AG04449 (cell line): Measurements from ENCODE around the gene ZFYVE27.

Source experiments
- CTCF ChIA-PET: fragments of 350-600 bp; formaldehyde crosslinking; extraction: SDS; loops from one replicate; lab custom pipeline; 2021; ENCODE audit warnings: antibody characterized with exemption; lab: Yijun Ruan, JAX
- POLR2A ChIA-PET: fragments of 400-600, 350-600 bp; formaldehyde crosslinking; extraction: SDS; loops from one replicate; lab custom pipeline; 2020; ENCODE audit warnings: antibody characterized with exemption, inconsistent platforms; lab: Yijun Ruan, JAX
- DNase-seq: peaks from one replicate; pipeline ENCODE4 v3.0.0-alpha.2; 2010; ENCODE audit warnings: low read depth, low spot score
- H3K4me3 ChIP-seq: 2 replicates; pipeline ENCODE4 v1.5.1; 2011; ENCODE audit warnings: low read depth, mild to moderate bottlenecking, control low read depth, low read length
- TF ChIP-seq, protein P1 (sequence below): IDR thresholded peaks from one replicate; pipeline ENCODE4 v1.5.1; 2011; ENCODE audit warnings: mild to moderate bottlenecking, moderate library complexity, low read length, control low read depth, inconsistent platforms; ENCODE audit not compliant: insufficient read depth; ENCODE audit errors: missing control alignments

The ZFYVE27 gene

DNA sequence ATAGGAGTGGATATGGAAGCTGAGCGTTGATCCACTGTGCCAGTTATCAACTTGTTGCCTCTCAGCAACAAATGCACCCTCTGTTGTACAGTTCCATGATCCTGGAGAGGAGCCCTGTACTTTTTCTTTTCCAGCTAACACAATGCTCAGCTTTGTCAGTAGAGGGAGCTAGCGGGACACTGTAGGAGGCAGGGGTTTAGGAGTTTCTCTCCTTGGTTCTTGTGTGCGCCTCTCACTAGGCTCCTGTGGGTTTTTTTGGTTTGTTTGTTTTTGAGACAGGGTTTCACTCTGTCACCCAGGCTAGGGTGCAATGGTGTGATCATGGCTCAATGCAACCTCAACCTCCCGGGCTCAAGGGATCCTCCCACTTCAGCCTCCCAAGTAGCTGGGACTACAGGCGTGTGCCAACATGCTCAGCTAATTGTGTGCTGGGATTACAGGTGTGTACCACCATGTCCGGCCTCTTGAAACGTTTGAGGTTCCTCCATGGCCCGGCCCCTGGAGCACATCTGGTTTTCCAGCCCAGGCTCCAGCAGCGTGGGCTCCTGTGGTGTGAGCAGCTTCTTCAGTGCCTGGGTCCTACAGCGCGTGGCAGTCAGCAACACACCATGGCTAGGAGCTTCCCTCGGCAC, 35.4 kb upstream of the ZFYVE27 start:
- no peak overlapping the region for H3K4me3 ChIP-seq
- no peak for DNase-seq
- POLR2A ChIA-PET: interaction anchor here (0.7 to 1.5 kb wide), 3 partner anchors 22 to 35 kb away, joined by 3 to 4 read pairs (median 3); partner anchors contain the start of gene ZFYVE27
- TF ChIP-seq, protein P1, sequence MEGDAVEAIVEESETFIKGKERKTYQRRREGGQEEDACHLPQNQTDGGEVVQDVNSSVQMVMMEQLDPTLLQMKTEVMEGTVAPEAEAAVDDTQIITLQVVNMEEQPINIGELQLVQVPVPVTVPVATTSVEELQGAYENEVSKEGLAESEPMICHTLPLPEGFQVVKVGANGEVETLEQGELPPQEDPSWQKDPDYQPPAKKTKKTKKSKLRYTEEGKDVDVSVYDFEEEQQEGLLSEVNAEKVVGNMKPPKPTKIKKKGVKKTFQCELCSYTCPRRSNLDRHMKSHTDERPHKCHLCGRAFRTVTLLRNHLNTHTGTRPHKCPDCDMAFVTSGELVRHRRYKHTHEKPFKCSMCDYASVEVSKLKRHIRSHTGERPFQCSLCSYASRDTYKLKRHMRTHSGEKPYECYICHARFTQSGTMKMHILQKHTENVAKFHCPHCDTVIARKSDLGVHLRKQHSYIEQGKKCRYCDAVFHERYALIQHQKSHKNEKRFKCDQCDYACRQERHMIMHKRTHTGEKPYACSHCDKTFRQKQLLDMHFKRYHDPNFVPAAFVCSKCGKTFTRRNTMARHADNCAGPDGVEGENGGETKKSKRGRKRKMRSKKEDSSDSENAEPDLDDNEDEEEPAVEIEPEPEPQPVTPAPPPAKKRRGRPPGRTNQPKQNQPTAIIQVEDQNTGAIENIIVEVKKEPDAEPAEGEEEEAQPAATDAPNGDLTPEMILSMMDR: peak; percentile 86
- CTCF ChIA-PET: interaction anchor here (0.7 to 21.1 kb wide), 19 partner anchors 12 to 619 kb away, joined by 3 to 664 read pairs (median 4); partner anchors contain the start of genes AVPI1, MARVELD1 and ZFYVE27

DNA sequence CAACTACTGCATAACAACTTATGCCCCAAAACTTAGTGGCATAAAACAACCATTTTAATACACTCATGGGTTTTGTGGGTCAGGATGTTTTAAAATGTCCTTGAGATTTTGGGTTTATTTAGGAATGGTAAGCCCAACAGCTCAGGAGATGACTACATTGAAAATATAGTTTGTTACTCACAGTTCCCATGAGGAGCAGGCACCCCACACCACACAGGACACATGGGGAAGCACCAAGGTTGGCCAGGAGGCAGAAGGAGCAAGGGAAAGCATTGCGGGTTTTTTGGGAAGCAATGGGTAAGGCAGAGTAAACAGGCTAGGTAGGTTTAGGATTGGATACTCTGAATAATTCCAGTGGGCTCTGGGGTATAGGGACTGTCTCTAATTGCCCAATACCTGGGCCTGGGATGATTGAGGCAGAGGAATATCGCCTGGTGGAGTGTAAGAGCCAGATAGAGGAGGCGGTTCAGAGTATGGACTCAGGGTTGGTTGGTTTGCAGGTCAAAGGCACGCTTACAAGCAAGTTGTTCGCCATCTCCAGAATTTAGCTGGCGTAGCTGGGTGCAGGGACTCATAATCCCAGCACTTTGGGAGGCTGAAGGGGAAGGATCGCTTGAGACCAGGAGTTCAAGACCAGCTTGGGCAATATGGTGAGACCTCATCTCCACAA, 33.4 kb upstream of the ZFYVE27 start:
- CTCF ChIA-PET: interaction anchor here (1.1 to 21.1 kb wide), 7 partner anchors 10 to 39 kb away, joined by 3 to 664 read pairs (median 95); partner anchors contain the start of genes AVPI1, MARVELD1 and ZFYVE27
- POLR2A ChIA-PET: interaction anchor here (1.3 kb wide), 1 partner anchor 16 kb away, joined by 3 read pairs; the partner anchor contains the start of gene AVPI1
- DNase-seq: no peak
- no peak overlapping the region for H3K4me3 ChIP-seq
- TF ChIP-seq, protein P1: no peak

DNA sequence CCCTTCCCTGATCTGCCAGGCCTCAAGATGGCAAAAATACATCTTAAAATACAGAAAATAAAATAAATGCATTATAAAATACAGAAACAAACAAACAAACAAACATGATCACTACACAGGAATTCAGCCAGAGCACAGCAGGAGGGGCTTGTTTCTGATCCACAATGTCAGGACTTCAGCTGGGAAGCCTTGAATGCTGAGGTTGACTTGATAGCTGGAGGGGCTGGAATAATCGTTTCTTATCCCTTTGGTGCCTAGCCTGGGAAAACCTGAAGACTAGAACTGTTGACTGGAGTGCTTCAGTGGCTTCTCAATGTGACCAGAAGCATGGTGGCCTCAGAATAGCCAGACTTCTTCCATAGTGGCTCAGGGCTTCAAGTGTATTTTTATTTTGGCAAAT, 32.6 kb upstream of the ZFYVE27 start:
- CTCF ChIA-PET: interaction anchor here (1.1 to 21.1 kb wide), 5 partner anchors 10 to 29 kb away, joined by 3 to 664 read pairs (median 147); partner anchors contain the start of genes AVPI1, MARVELD1 and ZFYVE27
- DNase-seq: no peak
- TF ChIP-seq, protein P1: no peak
- POLR2A ChIA-PET: interaction anchor here (0.9 kb wide), 1 partner anchor 9 kb away, joined by 3 read pairs; the partner anchor contains the start of gene MARVELD1
- H3K4me3 ChIP-seq: no peak overlapping the region

DNA sequence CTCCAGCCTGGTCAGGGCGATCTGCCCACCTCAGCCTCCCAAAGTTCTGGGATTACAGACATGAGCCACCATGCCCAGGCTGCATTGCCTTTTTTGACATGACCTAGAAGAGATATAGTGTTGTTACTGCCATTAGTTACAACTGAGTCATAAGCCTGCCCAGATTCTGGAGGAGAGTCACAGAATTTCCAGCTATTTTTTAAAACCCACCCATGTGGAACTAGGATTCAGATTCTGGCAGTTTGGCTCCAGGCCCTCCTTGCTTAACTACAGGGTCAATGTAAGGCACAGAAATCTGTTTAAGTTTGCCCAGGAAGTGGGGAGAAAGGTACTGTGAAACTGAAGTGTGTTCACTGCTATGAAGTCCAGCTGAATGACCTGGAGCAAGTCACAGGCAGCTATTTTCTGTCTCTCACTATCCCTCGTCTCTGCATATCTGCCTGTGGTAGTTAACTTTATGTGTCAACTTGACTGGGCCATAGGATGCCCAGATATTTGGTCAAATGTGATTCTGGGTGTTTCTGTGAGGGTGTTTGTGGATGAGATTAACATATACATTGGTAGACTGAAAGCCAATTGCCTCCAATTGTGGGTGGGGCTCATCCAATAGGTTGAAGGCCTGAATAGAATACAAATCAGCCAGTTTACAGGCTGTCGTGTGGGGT, 31.8 kb upstream of the ZFYVE27 start:
- no peak overlapping the region for H3K4me3 ChIP-seq
- TF ChIP-seq, protein P1: no peak
- POLR2A ChIA-PET: interaction anchor here (0.9 kb wide), 1 partner anchor 8 kb away, joined by 3 read pairs; the partner anchor contains the start of gene MARVELD1
- DNase-seq: no peak
- CTCF ChIA-PET: interaction anchor here (1.0 to 21.1 kb wide), 6 partner anchors 7 to 30 kb away, joined by 3 to 664 read pairs (median 121); partner anchors contain the start of genes AVPI1, MARVELD1 and ZFYVE27

DNA sequence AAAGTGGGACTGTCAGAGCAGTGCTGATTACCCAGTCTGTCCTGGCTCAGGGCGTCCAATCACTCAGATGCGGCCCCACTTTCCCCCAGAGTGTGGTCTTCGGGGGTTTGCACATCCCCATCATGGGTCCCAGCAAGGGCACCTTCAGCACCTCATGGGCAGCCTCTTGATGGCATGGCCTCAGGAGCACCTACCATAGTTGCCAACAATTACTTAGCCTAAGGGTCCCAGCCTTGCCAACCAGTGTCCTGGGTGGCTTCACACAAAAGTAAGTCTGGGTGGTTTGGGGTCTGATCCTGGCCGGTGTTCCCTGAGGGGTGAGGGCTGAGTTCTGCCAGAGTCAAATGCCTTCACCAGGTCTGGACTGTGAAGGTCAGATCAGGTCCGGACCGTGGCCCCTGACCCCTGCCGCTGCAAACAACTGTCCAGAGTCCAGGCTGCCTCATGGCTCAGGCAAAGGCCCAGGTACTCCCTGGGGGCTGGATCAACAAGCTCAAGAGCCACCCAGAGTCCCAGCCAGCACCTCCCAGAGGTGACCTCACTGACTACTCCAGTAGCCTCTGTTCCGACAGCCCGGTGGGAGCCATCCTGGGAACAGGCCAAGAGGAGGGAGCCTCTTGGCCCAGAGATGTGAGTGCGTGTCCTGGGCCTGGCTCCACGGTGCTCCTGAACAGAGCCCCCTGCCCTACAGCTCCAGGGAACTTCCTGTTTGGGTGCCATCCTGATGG, 29.6 kb upstream of the ZFYVE27 start:
- TF ChIP-seq, protein P1: no peak
- no peak for DNase-seq
- ChIA-PET POLR2A (no interaction called here), CTCF (interaction anchor here (4.2 to 21.1 kb wide), 5 partner anchors 12 to 29 kb away, joined by 37 to 664 read pairs (median 117); partner anchors contain the start of genes AVPI1 and ZFYVE27)
- H3K4me3 ChIP-seq: no peak overlapping the region
